Vagina (tissue), 2 donors: Measurements from ENCODE around the gene IRF2BPL. TPM values are rescaled to one million over a fixed set of nuclear protein-coding genes. Genes with fewer than 3 reads are reported as not detected.

Experiments
- DNase-seq, 2 donors: peaks; one replicate each; pipeline ENCODE4 v3.0.0-alpha.2; 2017; ENCODE audit errors: extremely low spot score in 2 of 2
- H3K27ac ChIP-seq: fragments of 200-600 bp; sonication (generic); one replicate; pipeline ENCODE4 v1.5.1; 2019
- H3K27me3 ChIP-seq: fragments of 200-600 bp; sonication (generic); one replicate; pipeline ENCODE4 v1.5.1; 2019
- H3K36me3 ChIP-seq, 2 donors: fragments of 200-600 bp; sonication (generic); one replicate each; pipeline ENCODE4 v1.5.1; 2017 to 2019
- H3K4me1 ChIP-seq: fragments of 200-600 bp; sonication (generic); one replicate; pipeline ENCODE4 v1.5.1; 2019
- H3K4me3 ChIP-seq, 2 donors: fragments of 200-600 bp; sonication (generic); 1 replicate in 1 of 2; 2 replicates in 1 of 2; pipeline ENCODE4 v1.5.1; 2016 to 2019
- H3K9me3 ChIP-seq: fragments of 200-600 bp; sonication (generic); one replicate; pipeline ENCODE4 v1.5.1; 2019
- CTCF ChIP-seq, 3 experiments: fragments of 450-650 bp in 2 of 3; fragments of 200-600 bp in 1 of 3; sonication (generic) in 1 of 3; IDR thresholded peaks; one replicate each; pipeline ENCODE4 v1.5.1; 2017 to 2019; ENCODE audit warnings: antibody characterized with exemption in 3 of 3, mild to moderate bottlenecking in 2 of 3, moderate library complexity in 2 of 3
- POLR2A ChIP-seq, 2 donors: fragments of 450-650 bp; IDR thresholded peaks; one replicate each; pipeline ENCODE4 v1.6.1; 2017; ENCODE audit warnings: antibody characterized with exemption in 2 of 2, mild to moderate bottlenecking in 2 of 2, moderate library complexity in 2 of 2
- POLR2AphosphoS5 ChIP-seq, 2 donors: sonication (generic); formaldehyde crosslinking; IDR thresholded peaks; one replicate each; pipeline ENCODE4 v1.9.0; 2017; ENCODE audit warnings: antibody characterized with exemption in 2 of 2, mild to moderate bottlenecking in 2 of 2, low read depth in 1 of 2; ENCODE audit not compliant: insufficient read depth in 1 of 2
- intact Hi-C: fragments of 100-400 bp; cut with DNase I; formaldehyde crosslinking; loops from one replicate; pipeline ENCODE4 v1.15.1; 2023
- total RNA-seq: library from RNA; depleted of rRNA; stranded (reverse); fragments of >200 nt; gene quantifications from one replicate; pipeline ENCODE4 v1.2.3, GENCODE V29; 2016

Gene IRF2BPL
- 51.1 TPM for total RNA-seq

DNA sequence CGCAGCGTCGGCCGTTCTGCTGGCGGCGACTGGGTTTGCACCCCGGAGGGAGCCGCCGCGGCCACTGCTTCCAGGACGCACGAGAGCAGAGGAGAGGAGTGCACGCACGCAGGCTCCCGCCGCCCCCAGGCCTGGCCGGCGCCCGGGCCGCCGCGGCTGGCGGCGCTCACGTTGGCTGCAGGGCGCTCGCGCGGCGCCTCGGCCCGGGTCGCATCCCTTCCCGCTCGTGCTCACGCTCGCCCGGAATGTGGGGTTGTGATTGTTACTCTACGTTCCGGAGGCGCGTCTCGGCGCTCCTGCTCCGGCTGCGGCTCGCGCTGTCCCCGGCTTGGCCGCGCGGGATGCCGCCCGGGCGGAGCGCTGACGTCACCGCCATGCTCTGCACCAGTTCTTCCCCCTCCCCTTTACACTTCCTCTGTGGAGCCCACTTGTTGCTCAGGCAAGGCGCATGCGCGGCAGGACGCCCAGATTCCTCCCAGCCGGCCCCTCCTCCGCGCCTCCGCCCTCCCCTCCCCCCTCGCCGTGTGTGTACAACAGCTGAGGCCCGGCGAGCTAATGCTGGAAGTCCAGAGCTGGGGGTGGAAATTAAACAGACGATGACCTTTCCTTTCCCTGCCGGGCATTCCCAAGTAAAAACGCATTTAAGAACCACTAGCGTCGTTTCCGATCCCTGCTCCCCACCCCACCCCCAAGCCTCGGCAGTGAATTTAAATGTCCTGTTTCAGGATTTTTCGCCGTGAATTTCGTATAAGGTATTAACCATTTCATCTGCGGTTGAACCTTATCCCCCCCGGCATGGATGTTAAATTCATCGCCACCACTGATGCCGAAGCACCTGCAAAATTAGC is at the start of gene IRF2BPL:
Gene IRF2BPL (minus strand): TSS at position 325 of the 848 bp plus-strand sequence. CDS start 916 bp downstream, outside the sequence.
- Histone ChIP-seq H3K9me3 (no peaks in the 10 kb centered on the region), H3K27me3 (no peaks in the 10 kb centered on the region), H3K4me3 (peak within 1 kb of the TSS; percentile 60 to 84), H3K4me1 (peaks cover 70% of the 10 kb centered on the region), H3K27ac (peak within 1 kb of the TSS; percentile 98), H3K36me3 (peaks cover 0 to 4% of the 10 kb centered on the region in 2 donors)
- TF ChIP-seq CTCF (IDR thresholded peaks at IDR 0.05) (no peak), POLR2AphosphoS5 (IDR thresholded peaks at IDR 0.05; ENCODE audit: insufficient read depth in 1 of 2, low read depth in 1 of 2) (peak; percentile 92 to 94), POLR2A (IDR thresholded peaks at IDR 0.05) (peak in 1 of 2 donors; percentile 97)
- intact Hi-C loops: loop anchor here (2.0 to 5.0 kb wide), 3 partner anchors 14 to 111 kb away; no protein-coding TSS in a partner anchor
- DNase-seq: peak in 1 of 2 donors; percentile 100

- Histone ChIP-seq H3K36me3 (no peaks in the 10 kb centered on the region), H3K4me1 (peaks cover 29% of the 10 kb centered on the region), H3K9me3 (no peaks in the 10 kb centered on the region), H3K27ac (peak overlapping the region; percentile 86), H3K27me3 (no peaks in the 10 kb centered on the region), H3K4me3 (no peak overlapping the region)
- intact Hi-C loops: no loop called here
- TF ChIP-seq POLR2A (IDR thresholded peaks at IDR 0.05) (no peak), CTCF (IDR thresholded peaks at IDR 0.05) (no peak), POLR2AphosphoS5 (IDR thresholded peaks at IDR 0.05; ENCODE audit: insufficient read depth in 1 of 2, low read depth in 1 of 2) (no peak)
- no peak for DNase-seq
Measured at GRCh38 chr14:77077040-77077439, 48.5 kb upstream of the IRF2BPL start.

- peaks cover 29% of the 10 kb centered on the region for H3K4me1 ChIP-seq
- TF ChIP-seq POLR2A (IDR thresholded peaks at IDR 0.05) (peak in 1 of 2 donors; percentile 33), CTCF (IDR thresholded peaks at IDR 0.05) (no peak), POLR2AphosphoS5 (IDR thresholded peaks at IDR 0.05; ENCODE audit: insufficient read depth in 1 of 2, low read depth in 1 of 2) (peak in 1 of 2 donors; percentile 88)
Measured at GRCh38 chr14:77076113-77076631, 47.7 kb upstream of the IRF2BPL start.

DNA sequence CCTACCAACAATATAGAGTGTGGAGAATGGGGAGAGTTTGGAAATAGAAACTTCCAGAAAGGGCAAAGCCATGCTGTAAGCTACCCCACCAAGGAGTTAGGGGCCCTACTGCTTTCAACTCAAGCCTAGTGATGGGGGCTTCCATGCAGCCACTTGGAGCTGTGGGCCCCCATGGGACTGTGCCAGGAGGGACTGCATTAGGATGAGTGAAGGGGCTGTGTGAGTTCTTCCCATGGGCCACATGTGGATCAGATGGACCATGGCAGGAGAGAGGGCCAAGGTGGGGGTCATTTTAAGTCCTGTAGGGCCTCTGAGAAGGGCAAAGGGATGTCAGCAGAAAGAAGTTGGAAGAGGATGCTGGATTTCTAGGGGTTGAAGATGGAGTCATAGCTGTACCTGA is 46.5 kb upstream of the IRF2BPL start:
- Histone ChIP-seq H3K4me1 (peaks cover 29% of the 10 kb centered on the region), H3K36me3 (no peaks in the 10 kb centered on the region), H3K27me3 (no peaks in the 10 kb centered on the region), H3K4me3 (no peak overlapping the region), H3K9me3 (no peaks in the 10 kb centered on the region), H3K27ac (peak overlapping the region; percentile 86)
- no peak for DNase-seq
- intact Hi-C loops: no loop called here
- TF ChIP-seq POLR2A (IDR thresholded peaks at IDR 0.05) (no peak), POLR2AphosphoS5 (IDR thresholded peaks at IDR 0.05; ENCODE audit: insufficient read depth in 1 of 2, low read depth in 1 of 2) (no peak), CTCF (IDR thresholded peaks at IDR 0.05) (no peak)

More at GRCh38 chr14:77076113-77076631, 47.7 kb upstream of the IRF2BPL start:
- intact Hi-C loops: no loop called here
- no peak for DNase-seq
- Histone ChIP-seq H3K27ac (peak overlapping the region; percentile 86), H3K4me3 (peak overlapping the region; percentile 25 to 38), H3K27me3 (no peaks in the 10 kb centered on the region), H3K9me3 (no peaks in the 10 kb centered on the region), H3K36me3 (no peaks in the 10 kb centered on the region)
